COR-L47 (cell line): Measurements from ENCODE around the gene ELFN1.

ENCODE experiments used
- DNase-seq: peaks from one replicate; lab custom pipeline; 2025; lab: John Stamatoyannopoulos, UW

ELFN1 gene

DNA sequence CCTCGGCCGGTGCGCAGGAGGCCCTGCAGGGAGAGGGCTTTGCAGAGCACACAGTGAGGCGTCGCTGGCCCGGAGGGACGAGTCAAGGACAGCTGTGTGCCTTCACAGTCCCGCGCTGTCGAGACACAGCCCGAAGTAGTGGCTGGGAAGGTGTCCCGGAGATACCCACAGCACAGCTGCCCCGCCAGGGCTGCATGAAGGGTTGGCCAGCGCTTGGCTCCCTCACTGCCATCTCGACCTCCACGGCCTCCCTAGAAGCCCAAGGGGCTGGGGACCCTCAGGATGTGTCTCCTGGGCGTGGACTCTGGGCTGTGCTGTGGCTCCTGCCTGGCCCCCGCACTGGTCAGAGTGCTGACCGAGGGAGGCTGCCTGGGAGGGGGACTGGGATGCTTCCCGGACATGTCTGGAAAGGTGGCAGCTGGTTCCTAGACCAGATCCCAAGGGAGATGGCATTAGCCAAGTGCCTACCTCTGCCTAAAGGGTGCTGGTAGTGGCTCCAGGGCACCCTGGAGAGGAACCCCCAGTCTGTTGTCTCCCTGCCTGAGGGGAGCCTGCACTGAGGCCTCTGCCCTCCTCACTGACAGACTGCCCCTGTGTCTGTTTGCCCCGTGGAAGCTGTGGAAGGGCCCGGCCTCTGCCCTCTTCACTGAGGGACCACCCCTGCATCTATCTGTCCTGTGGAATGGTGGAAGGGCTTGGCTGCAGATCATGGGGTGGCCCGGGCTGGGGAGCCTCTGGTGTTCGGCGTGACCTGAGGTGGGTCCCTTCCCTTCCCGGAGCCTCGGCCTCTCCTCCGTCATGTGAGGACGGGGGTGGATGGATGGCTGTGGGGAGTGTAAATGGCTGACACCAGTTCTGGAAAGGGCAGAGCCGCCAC lies 5.8 kb downstream of the ELFN1 start:
- DNase-seq, result no peak

DNA sequence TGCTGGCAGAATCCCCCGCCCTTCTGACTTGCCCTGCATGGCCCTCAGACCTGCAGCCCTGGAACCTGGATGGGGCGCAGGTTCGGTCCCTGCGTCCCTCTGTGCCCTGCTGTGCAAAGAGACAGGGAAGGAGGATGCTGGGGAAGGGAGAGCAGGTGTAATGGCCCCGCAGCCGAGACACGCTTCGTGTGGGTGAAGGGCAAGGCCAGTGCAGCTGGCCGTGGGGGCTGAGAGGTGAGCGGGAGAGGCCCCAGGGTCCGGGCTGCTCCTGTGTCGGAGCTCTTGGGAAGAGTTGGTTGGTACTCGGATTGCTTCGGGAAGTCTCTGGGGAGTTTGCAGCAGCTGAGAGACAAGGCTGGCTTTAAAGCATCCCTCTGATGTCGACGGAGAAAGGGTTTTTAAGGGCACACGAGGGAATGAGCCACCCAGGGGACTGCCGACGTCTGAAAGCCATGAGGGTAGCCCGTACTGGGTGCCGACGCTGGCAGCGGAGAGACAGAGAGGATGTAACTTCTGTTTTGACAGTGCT lies 6.5 kb downstream of the ELFN1 start:
- DNase-seq, result no peak

DNA sequence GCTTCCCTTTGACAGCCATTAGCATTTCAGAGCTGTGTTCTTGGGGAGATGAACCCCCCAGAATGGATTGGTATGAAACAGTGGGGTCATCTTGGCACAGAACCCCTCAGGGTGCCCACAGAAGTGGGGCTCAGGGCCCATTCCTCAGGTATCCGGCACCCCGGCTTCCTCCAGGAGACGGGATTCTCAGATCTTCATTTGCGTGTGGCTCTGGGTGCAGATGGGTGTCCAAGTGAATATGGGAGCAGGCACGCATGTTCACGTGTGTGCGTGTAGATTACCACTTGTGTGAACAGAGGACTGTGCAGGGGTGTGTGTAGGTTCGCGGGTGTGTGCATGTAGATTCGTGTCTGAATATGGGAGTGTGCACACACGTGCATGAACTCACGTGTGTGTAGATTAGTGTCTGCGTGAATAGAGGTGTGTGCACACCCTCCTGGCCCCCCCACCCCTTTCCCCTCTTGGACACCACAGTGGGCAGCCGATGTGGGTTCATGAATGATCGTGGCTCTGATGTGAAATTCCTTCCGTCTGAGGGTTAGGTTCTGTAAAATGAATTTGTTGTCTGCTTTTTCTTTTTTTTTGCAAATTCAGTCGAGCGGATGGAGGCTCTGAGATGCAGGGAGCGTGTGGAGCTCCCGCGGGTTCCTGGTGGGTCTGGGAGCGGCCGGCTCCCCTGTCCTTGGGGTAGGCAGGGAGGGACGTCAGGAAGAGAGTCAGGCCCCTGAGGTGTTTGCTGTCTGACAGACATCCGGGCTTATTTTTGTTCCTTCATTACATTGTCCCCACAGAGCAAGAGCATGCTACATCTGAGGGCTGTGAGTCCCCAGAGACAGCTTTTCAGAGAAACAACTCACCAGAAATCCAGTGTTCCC lies 7.4 kb downstream of the ELFN1 start:
- no peak for DNase-seq

GRCh38 chr7:1678081-1678543 lies 8.0 kb downstream of the ELFN1 start:
- no peak for DNase-seq

DNA sequence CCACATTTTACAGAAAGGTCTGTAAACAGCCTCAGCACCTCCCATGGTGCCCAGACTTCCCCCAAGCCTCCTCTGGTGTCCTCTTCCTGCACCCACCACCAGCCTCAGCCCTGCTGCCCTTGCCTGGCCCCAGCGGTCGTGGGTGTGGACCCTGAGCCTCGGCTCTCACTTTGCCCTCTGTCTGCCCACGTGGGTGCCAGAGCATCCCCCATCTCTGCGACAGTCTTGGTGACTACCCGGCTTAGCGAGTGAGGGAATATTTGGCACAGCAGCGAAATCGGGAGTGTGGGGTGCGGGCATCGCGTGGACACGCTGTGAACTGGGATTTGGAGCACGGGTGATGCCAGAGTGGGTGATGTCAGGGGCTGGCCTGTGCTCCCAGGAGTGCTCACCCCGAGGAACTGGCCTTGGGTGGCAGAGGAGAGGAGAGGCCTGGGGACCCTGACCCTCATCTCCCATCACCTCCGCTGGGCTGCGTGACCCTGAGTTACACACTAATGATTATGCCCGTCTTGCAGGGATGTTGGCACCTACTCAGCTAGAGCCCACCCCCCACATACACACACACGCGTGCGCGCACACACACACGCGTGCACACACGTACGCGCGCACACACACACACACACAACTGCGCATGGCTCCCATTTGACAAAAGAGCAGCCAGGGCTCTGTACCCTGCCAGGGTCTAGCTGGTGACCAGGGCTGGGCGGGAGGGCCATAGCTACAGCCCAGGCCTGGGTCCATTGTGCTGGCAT lies 8.7 kb downstream of the ELFN1 start:
- DNase-seq, result no peak

- no peak for DNase-seq
Measured at GRCh38 chr7:1679326-1679965, 9.4 kb downstream of the ELFN1 start.

DNA sequence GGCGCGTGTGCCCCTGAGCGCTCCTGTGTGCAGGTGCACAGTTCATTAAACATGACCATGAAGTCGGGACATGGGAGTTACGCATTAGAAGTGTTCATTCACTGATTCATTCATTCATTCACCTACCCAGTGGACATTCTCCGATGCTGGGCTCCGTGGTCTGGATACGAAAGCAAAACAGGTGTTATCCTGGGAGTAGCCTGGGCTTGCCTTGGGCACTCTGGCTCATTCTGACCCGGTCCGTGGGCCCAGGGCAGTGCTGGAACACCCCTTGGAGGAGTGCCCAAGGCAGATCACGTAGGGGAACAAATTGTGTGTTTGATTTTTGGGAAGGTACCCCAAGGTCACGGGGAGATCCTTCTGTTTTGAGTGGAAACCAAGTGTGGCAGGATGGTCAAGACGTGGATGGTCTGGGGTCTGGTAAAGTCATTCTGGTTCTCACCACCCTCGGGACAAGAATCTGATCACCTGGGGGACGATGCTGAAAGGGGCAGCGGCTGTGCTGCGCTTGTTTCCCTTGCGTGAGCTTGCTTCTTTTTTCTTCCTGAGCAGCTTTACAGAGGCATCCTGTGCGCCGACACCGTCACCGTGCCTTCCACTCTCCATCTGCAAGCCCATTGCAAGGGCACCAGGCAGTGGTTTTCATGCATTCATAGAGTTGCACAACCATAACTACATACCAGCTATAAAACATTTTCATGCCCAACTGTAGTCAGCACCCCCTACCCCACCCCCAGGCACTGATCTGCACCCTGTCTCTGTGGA lies 10.1 kb downstream of the ELFN1 start:
- no peak for DNase-seq

DNA sequence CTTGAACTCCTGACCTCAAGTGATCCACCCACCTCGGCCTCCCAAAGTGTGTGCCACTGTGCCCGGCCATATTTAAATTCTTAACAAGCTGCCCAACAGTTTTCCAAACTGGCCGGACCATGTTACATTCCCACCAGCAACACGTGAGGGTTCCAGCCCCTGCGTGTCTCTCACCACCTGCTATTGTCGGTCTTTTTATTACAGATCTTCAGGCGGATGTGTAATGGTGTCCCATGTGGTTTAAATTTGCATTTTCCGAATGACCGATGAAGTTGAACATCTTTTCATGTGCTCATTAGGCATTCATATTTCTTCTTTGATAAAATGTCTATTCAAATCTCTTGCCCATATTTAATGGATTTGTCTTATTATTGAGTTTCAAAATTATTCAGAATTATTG lies 11.5 kb downstream of the ELFN1 start:
- DNase-seq, result no peak

DNA sequence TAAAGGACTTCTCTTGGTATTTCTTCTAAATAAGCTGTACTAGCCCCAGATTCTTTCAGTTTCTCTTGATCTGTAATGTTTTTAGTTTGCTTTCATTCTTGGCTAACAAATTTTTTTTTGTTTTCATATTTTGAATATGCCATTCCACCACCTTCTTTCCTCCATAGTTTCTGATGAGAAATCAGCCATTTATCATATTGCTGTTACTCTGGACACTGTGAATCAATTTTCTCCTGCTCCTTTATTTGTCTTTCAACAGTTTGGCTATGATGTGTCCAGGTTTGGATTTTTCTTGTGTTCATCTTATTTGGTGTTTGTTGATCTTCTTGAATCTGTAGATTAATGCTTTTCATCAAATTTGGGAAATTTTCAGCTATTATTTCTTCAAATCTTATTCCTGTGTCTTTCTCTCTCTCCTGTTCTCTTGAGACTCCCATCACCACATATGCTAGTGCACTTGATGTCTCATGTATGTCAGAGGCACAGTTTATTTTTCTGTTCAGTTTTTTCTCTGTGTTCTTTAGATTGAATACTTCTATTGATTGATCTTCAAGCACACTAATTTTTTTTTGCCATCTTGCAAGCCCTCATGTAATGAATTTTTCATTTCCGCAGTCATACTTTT lies 15.0 kb downstream of the ELFN1 start:
- no peak for DNase-seq

GRCh38 chr7:1688542-1688941 lies 18.5 kb downstream of the ELFN1 start:
- no peak for DNase-seq

DNA sequence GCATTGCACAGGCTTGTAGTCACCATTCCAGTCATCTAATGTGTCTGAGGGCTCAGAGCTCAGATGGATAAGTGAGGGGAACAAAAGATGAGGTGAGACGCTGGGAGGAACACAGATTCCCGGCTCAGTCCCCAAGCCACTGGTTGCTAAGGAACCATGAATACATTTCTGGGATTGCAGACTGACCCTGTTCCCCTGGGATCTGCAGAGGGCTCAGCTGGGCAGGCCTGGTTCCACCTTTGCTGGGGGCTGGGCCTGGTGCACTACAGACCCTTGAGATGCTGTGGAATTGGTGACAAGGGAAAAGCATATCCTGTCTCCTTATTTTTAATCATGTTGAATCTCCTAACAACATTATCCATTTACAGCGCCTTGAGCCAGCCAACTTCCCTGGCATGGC lies 19.2 kb downstream of the ELFN1 start:
- DNase-seq, result no peak

GRCh38 chr7:1690359-1690958 lies 20.4 kb downstream of the ELFN1 start:
- no peak for DNase-seq

- no peak for DNase-seq
Measured at GRCh38 chr7:1691096-1691495, 21.0 kb downstream of the ELFN1 start.

DNA sequence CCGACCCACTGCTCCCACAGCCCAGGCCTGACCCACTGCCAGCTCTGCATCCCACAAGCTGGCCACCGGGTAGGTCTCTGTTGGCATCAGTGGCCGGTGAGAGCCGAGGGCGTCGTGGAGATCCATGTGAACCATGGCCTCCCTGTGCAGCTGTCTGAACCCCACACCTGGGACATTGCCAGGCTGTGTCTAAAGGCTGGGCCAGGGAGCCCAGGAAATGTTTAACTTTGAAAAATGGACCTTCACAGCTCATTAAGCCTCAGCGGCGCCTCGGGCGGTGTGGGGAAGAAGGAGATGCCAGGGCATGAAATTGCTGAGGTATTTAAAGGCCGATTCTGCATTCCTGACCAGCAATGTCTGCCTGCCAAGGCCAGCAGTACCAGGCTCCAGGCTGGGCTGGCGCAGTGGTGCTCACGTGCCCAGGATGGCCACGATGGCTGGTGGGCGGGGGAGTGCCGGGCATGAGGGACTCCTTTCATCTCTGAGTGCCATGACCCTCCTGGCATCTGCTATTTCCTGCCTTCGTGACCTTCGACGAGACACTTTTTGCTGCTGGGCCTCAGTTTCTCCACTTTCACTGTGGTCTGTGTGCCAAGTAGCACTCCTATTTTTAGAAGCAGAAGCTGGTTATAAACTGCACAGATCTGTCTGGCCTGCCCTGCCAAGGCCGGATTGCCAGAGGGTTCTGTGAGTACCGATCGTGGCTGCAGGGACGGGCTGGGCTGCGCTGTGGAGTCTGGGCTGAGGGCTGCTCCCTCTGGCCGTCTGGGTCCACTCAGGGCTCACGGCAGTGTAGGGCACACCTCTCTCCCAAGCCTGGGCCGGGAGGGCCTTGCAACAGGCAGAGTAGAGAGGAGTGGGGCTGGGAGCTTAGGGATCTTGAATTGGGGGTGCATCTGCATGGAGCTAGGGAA lies 21.8 kb downstream of the ELFN1 start:
- DNase-seq, result no peak

- no peak for DNase-seq
Measured at GRCh38 chr7:1692515-1693418, 22.7 kb downstream of the ELFN1 start.

- peak; percentile 38 for DNase-seq
Measured at GRCh38 chr7:1693419-1693990, 23.4 kb downstream of the ELFN1 start.

GRCh38 chr7:1693991-1694524 lies 24.0 kb downstream of the ELFN1 start:
- DNase-seq, result no peak
